H1 (cell line): ENCODE data around the gene SMARCC2. TPM values are rescaled to one million over a fixed set of nuclear protein-coding genes. Genes with fewer than 3 reads are reported as not detected.

ENCODE experiments used
- BACH1 ChIP-seq: IDR thresholded peaks from 2 replicates; pipeline ENCODE4 v1.6.1; 2012; ENCODE audit warnings: low read length, improper control_type of control experiment
- CEBPB ChIP-seq: IDR thresholded peaks from 2 replicates; pipeline ENCODE4 v1.6.1; 2012; ENCODE audit warnings: low read depth, low read length
- CHD2 ChIP-seq: IDR thresholded peaks from 2 replicates; pipeline ENCODE4 v1.6.1; 2012; ENCODE audit warnings: low read length, improper control_type of control experiment
- CREB1 ChIP-seq: IDR thresholded peaks from 2 replicates; pipeline ENCODE4 v1.6.1; 2012; ENCODE audit warnings: inconsistent platforms
- CTCF ChIP-seq, 3 experiments: IDR thresholded peaks; 1 replicate in 2 of 3; 2 replicates in 1 of 3; pipeline versions ENCODE4 v1.5.1 to v1.6.1; 2011; ENCODE audit warnings: low read length in 3 of 3, mild to moderate bottlenecking in 3 of 3, inconsistent platforms in 2 of 3, low read depth in 1 of 3, moderate library complexity in 1 of 3; ENCODE audit not compliant: insufficient read depth in 1 of 3; ENCODE audit errors: control extremely low read depth in 1 of 3
- E2F6 ChIP-seq: IDR thresholded peaks from 2 replicates; pipeline ENCODE4 v1.6.1; 2012; ENCODE audit warnings: inconsistent platforms
- JUN ChIP-seq: IDR thresholded peaks from 2 replicates; pipeline ENCODE4 v1.6.1; 2011; ENCODE audit warnings: low read depth, mild to moderate bottlenecking, improper control_type of control experiment, low read length
- KDM5A ChIP-seq: fragments of 200-600 bp; IDR thresholded peaks from 2 replicates; pipeline ENCODE4 v1.7.1; 2012; ENCODE audit warnings: mild to moderate bottlenecking, low read length, inconsistent platforms, mixed read lengths
- MAX ChIP-seq: IDR thresholded peaks from 2 replicates; pipeline ENCODE4 v1.6.1; 2012; ENCODE audit warnings: inconsistent platforms
- PHF8 ChIP-seq: fragments of 200-600 bp; sonication (generic); conservative IDR thresholded peaks from 2 replicates; pipeline ENCODE4 v1.7.1; 2012; ENCODE audit warnings: low read depth, mild to moderate bottlenecking, inconsistent platforms, low read length, moderate library complexity
- POLR2A ChIP-seq, 2 experiments: IDR thresholded peaks; 1 replicate in 1 of 2; 2 replicates in 1 of 2; pipeline ENCODE4 v1.6.1; 2011; ENCODE audit warnings: low read depth in 2 of 2, low read length in 2 of 2, mild to moderate bottlenecking in 2 of 2; ENCODE audit errors: control extremely low read depth in 1 of 2
- RAD21 ChIP-seq, 2 experiments: IDR thresholded peaks in 1 of 2; conservative IDR thresholded peaks in 1 of 2; 2 replicates each; pipeline ENCODE4 v1.6.1; 2011; ENCODE audit warnings: low read depth in 2 of 2, low read length in 2 of 2, improper control_type of control experiment in 1 of 2, inconsistent platforms in 1 of 2, mild to moderate bottlenecking in 1 of 2, moderate library complexity in 1 of 2
- SAP30 ChIP-seq: fragments of 300-600 bp; sonication (generic); IDR thresholded peaks from 2 replicates; pipeline ENCODE4 v1.7.1; 2012; ENCODE audit warnings: low read length, moderate library complexity, mild to moderate bottlenecking, inconsistent platforms; ENCODE audit not compliant: insufficient read depth, insufficient replicate concordance
- SIN3A ChIP-seq, 2 experiments: IDR thresholded peaks in 1 of 2; conservative IDR thresholded peaks in 1 of 2; 2 replicates each; pipeline ENCODE4 v1.6.1; 2011 to 2012; ENCODE audit warnings: low read length in 2 of 2, improper control_type of control experiment in 1 of 2, low read depth in 1 of 2, mild to moderate bottlenecking in 1 of 2
- SIRT6 ChIP-seq: IDR thresholded peaks from one replicate; pipeline ENCODE4 v1.7.1; 2012; ENCODE audit warnings: low read length, inconsistent platforms
- SIX5 ChIP-seq: IDR thresholded peaks from 2 replicates; pipeline ENCODE4 v1.6.1; 2011; ENCODE audit warnings: mild to moderate bottlenecking, low read depth, low read length
- SP4 ChIP-seq: IDR thresholded peaks from 2 replicates; pipeline ENCODE4 v1.6.1; 2012; ENCODE audit warnings: low read length, inconsistent platforms
- TBP ChIP-seq: IDR thresholded peaks from 2 replicates; pipeline ENCODE4 v1.6.1; 2011; ENCODE audit warnings: low read depth, low read length, improper control_type of control experiment
- TEAD4 ChIP-seq: IDR thresholded peaks from 2 replicates; pipeline ENCODE4 v1.6.1; 2012; ENCODE audit warnings: low read depth, low read length, inconsistent platforms, mixed read lengths
- USF2 ChIP-seq: IDR thresholded peaks from 2 replicates; pipeline ENCODE4 v1.6.1; 2011; ENCODE audit warnings: low read length, improper control_type of control experiment
- YY1 ChIP-seq: IDR thresholded peaks from 2 replicates; pipeline ENCODE4 v1.6.1; 2011; ENCODE audit warnings: low read depth, mild to moderate bottlenecking, low read length
- polyA plus RNA-seq, 7 experiments: library from polyadenylated mRNA; depleted of rRNA in 3 of 7; stranded (reverse) in 5 of 7; unstranded in 2 of 7; fragments of >200 nt in 5 of 7; fragments of 200-250 nt in 2 of 7; gene quantifications; 1 replicate in 5 of 7; 2 replicates in 1 of 7; 4 replicates in 1 of 7; pipeline versions ENCODE4 v1.2.1 to v1.2.3, GENCODE V29; 2011 to 2013; ENCODE audit warnings: missing spikeins in 2 of 7, mixed read lengths in 2 of 7
- total RNA-seq: library from RNA; stranded (reverse); fragmentation: NEBNext Ultra II Directional; extraction: Animal tissue kit (Norgen Biotek cat#: 25700); gene quantifications from 2 replicates; pipeline ENCODE4 v1.2.1, GENCODE V29; 2021

Gene SMARCC2
- total and polyA plus RNA-seq, 2 of the 8 experiments (the other 6 are each of a cell fraction or from before 2014, with no cell fraction given) = 33.9 to 78.5 TPM

GRCh38 chr12:56152132-56152755 is 37.0 kb downstream of the SMARCC2 start, which contains the start of gene MYL6B (continued):
- TF ChIP-seq USF2 (no peak), SAP30 (no peak), E2F6 (no peak), PHF8 (peak; percentile 66), CTCF (IDR thresholded peaks at IDR 0.05; ENCODE audit: control extremely low read depth in 1 of 3, insufficient read depth in 1 of 3, low read depth in 1 of 3, low read length in 3 of 3) (no peak), CHD2 (peak; percentile 58; the same call in 1 of the 2 replicates), SIN3A (conservative IDR thresholded peaks at IDR 0.05 in 1 of 2, IDR thresholded peaks at IDR 0.05 in 1 of 2; ENCODE audit: low read depth in 1 of 2, low read length in 2 of 2) (peak in 1 of 2 experiments; percentile 88; a peak in 2 of 4 replicates), CREB1 (peak; percentile 70; the same call in 1 of the 2 replicates), RAD21 (IDR thresholded peaks at IDR 0.05 in 1 of 2, conservative IDR thresholded peaks at IDR 0.05 in 1 of 2; ENCODE audit: low read depth in 2 of 2, low read length in 2 of 2) (no peak), SIX5 (peak; percentile 66), JUN (no peak), SP4 (no peak), SIRT6 (no peak), BACH1 (no peak), YY1 (peak; percentile 86), CEBPB (no peak), TBP (peak; percentile 71; the same call in 1 of the 2 replicates), POLR2A (IDR thresholded peaks at IDR 0.05; ENCODE audit: control extremely low read depth in 1 of 2, low read depth in 2 of 2, low read length in 2 of 2) (peak; percentile 46 to 59; a peak in 2 of 3 replicates), MAX (no peak), TEAD4 (no peak), KDM5A (0 out of 2 replicates have a peak, but pooled peaks have one; percentile 27)
